Ascending aorta (tissue), 2 donors: ENCODE measurements around the gene SGMS2. TPM values are rescaled to one million over a fixed set of nuclear protein-coding genes. Genes with fewer than 3 reads are reported as not detected.

Source experiments
- DNase-seq, 2 donors: peaks; one replicate each; pipeline ENCODE4 v3.0.0-alpha.2; 2019; ENCODE audit warnings: low spot score in 2 of 2
- H3K27ac ChIP-seq, 2 donors: fragments of 200-600 bp; sonication (generic); one replicate each; pipeline ENCODE4 v1.5.1; 2016 to 2017; ENCODE audit warnings: mild to moderate bottlenecking in 1 of 2
- H3K27me3 ChIP-seq: fragments of 200-600 bp; sonication (generic); one replicate; pipeline ENCODE4 v1.5.1; 2017
- H3K36me3 ChIP-seq, 2 donors: fragments of 200-600 bp; sonication (generic); one replicate each; pipeline ENCODE4 v1.5.1; 2016
- H3K4me1 ChIP-seq, 2 donors: fragments of 200-600 bp; sonication (generic); one replicate each; pipeline ENCODE4 v1.5.1; 2016 to 2017; ENCODE audit warnings: mild to moderate bottlenecking in 1 of 2
- H3K4me3 ChIP-seq, 2 donors: fragments of 200-600 bp; sonication (generic); one replicate each; pipeline ENCODE4 v1.5.1; 2016 to 2017; ENCODE audit warnings: mild to moderate bottlenecking in 1 of 2
- H3K9me3 ChIP-seq, 2 donors: fragments of 200-600 bp; sonication (generic); one replicate each; pipeline ENCODE4 v1.5.1; 2016
- CTCF ChIP-seq, 3 experiments: fragments of 200-600 bp in 2 of 3; fragments of 450-650 bp in 1 of 3; sonication (generic) in 2 of 3; IDR thresholded peaks; one replicate each; pipeline ENCODE4 v1.5.1; 2016 to 2019; ENCODE audit warnings: antibody characterized with exemption in 3 of 3, mild to moderate bottlenecking in 1 of 3, moderate library complexity in 1 of 3
- intact Hi-C: fragments of 100-400 bp; cut with DNase I; formaldehyde crosslinking; loops from one replicate; pipeline ENCODE4 v1.15.1; 2023
- total RNA-seq: library from RNA; depleted of rRNA; stranded (reverse); fragments of >200 nt; gene quantifications from one replicate; pipeline ENCODE4 v1.1.0, GENCODE V29; 2016

The SGMS2 gene
- total RNA-seq, 1 donor from 2014 or later: 333 TPM

DNA sequence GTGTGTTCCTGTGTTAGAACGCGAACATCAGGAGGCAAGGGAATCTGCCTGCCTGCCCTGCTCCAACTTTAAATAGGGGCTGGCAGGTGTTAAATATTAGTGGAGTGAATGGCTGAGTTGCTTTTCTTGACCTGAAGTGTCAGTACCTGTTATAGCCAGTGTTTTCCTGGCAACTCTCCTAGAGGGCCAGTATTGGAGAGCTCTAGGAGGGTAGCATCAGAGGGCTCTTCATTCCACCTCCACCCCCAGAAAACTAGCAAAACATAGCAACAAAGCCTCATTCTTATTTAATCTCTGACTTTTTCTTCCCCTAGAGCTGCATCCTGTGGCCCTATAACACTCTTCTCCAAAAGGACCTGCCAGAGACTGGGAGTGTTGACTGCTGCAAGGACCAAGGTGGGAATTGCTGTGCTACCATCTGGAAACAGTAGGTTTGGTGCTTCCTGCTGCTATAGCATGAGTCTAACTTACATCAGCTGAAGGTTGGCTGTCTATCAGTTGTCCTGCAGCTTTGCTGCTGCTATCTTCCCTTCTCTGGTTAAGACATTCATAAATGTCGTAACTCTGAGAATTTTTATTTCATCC, 33.5 kb downstream of the SGMS2 start:
- no peak for TF ChIP-seq CTCF (IDR thresholded peaks at IDR 0.05)
- H3K27me3 ChIP-seq: no peaks in the 10 kb centered on the region
- no peak overlapping the region for H3K4me3 ChIP-seq
- no peak for DNase-seq
- H3K36me3 ChIP-seq: peaks cover 0 to 3% of the 10 kb centered on the region in 2 donors
- intact Hi-C loops: no loop called here
- no peaks in the 10 kb centered on the region for H3K9me3 ChIP-seq
- H3K4me1 ChIP-seq: peaks cover 0 to 6% of the 10 kb centered on the region in 2 donors
- no peak overlapping the region for H3K27ac ChIP-seq

GRCh38 chr4:107862658-107863057, 37.9 kb downstream of the SGMS2 start:
- Histone ChIP-seq H3K4me3 (no peak overlapping the region), H3K27ac (no peak overlapping the region), H3K27me3 (no peaks in the 10 kb centered on the region), H3K36me3 (peaks cover 0 to 3% of the 10 kb centered on the region in 2 donors), H3K9me3 (no peaks in the 10 kb centered on the region), H3K4me1 (no peaks in the 10 kb centered on the region)
- DNase-seq: no peak
- intact Hi-C loops: no loop called here
- TF ChIP-seq CTCF (IDR thresholded peaks at IDR 0.05): no peak

DNA sequence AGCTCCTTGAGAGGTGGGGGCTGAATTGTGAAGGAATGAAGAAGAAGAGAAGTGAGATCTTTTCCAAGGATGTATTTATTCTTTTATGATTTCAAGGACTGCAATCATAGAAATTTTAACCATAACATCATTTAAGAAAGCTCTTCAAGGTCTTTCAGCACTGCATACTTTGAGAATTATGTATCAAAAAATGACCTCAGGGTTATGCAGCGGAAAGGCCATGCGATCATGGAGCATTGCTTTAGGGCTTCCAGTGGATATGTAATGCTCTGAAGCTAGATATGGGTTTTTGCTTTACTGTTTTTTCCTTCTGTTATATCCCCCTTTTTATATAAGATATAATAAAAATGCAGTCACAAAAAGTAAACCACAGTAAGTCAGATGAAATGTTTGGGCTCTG, 38.7 kb downstream of the SGMS2 start:
- DNase-seq: no peak
- Histone ChIP-seq H3K9me3 (no peaks in the 10 kb centered on the region), H3K4me1 (no peaks in the 10 kb centered on the region), H3K36me3 (peaks cover 0 to 3% of the 10 kb centered on the region in 2 donors), H3K4me3 (no peak overlapping the region), H3K27ac (no peak overlapping the region), H3K27me3 (no peaks in the 10 kb centered on the region)
- intact Hi-C loops: no loop called here
- no peak for TF ChIP-seq CTCF (IDR thresholded peaks at IDR 0.05)

DNA sequence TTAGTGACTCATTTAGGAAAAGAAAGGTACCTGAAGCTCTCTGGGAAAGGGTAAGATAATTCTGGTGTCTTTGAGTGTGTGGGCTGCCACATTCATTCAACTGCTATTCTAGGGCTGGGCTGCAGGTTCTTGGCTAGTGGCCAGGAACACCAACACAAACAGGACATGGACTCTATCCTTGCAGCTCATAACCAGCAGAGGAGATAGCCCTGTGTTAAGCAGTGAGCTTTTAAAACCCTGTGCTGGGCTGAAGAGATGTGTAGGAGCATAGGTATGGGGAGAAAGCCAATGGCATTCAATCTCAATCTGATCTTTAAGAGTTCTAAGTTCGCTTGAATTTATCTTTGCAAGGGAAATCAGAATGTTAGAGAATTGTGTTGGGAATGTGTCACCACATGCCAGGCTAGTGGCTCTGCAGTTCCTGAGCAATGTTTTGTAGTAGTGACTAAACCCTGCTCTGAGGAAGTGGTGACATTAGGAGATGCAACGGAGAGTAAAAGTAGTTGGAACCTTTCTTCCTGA, 39.2 kb downstream of the SGMS2 start:
- Histone ChIP-seq H3K27ac (peak overlapping the region in 1 of 2 donors; percentile 23), H3K27me3 (no peaks in the 10 kb centered on the region), H3K4me3 (no peak overlapping the region), H3K4me1 (no peaks in the 10 kb centered on the region), H3K36me3 (peaks cover 0 to 3% of the 10 kb centered on the region in 2 donors), H3K9me3 (no peaks in the 10 kb centered on the region)
- DNase-seq: no peak
- TF ChIP-seq CTCF (IDR thresholded peaks at IDR 0.05): no peak
- intact Hi-C loops: no loop called here

GRCh38 chr4:107866726-107867125, 42.0 kb downstream of the SGMS2 start:
- H3K27me3 ChIP-seq: no peaks in the 10 kb centered on the region
- no peaks in the 10 kb centered on the region for H3K9me3 ChIP-seq
- H3K36me3 ChIP-seq: no peaks in the 10 kb centered on the region
- DNase-seq: no peak
- H3K4me3 ChIP-seq: no peak overlapping the region
- no peak overlapping the region for H3K27ac ChIP-seq
- intact Hi-C loops: loop anchor here (5.0 kb wide), 1 partner anchor 39 kb away; no protein-coding TSS in a partner anchor
- peaks cover 0 to under 1% of the 10 kb centered on the region in 2 donors for H3K4me1 ChIP-seq
- no peak for TF ChIP-seq CTCF (IDR thresholded peaks at IDR 0.05)
